OCI-LY3 (cell line): Measurements from ENCODE around the gene POU6F2.

Experiments
- H2AFZ ChIP-seq: fragments of 200-600, 300-600 bp; shearing (Covaris generic); 2 replicates; pipeline ENCODE4 v1.6.0; 2014; ENCODE audit warnings: antibody characterized with exemption, low read depth, low read length
- H3K27ac ChIP-seq: fragments of 200-600, 300-600 bp; sonication (generic); 2 replicates; pipeline ENCODE4 v1.5.1; 2014; ENCODE audit warnings: mild to moderate bottlenecking, low read length, moderate library complexity, mixed read lengths
- H3K27me3 ChIP-seq: fragments of 200-600, 300-600 bp; sonication (generic); 2 replicates; pipeline ENCODE4 v1.6.1; 2014; ENCODE audit warnings: low read depth, low read length, mixed read lengths
- H3K36me3 ChIP-seq: fragments of 200-600, 300-600 bp; sonication (generic); replicated peaks from 2 replicates; pipeline ENCODE3; 2014; ENCODE audit warnings: low read depth, low read length, mixed read lengths
- H3K4me1 ChIP-seq: fragments of 300-600, 200-600 bp; sonication (generic); 2 replicates; pipeline ENCODE4 v1.6.1; 2014; ENCODE audit warnings: low read length, mixed read lengths
- H3K4me2 ChIP-seq: fragments of 200-600, 300-600 bp; sonication (generic); 2 replicates; pipeline ENCODE4 v1.6.1; 2014; ENCODE audit warnings: low read length, mixed read lengths
- H3K4me3 ChIP-seq: fragments of 300-600, 200-600 bp; sonication (generic); 2 replicates; pipeline ENCODE4 v1.5.1; 2014; ENCODE audit warnings: antibody characterized with exemption, mild to moderate bottlenecking, low read length, moderate library complexity
- H3K79me2 ChIP-seq: fragments of 300-600, 200-600 bp; shearing (Covaris generic); 2 replicates; pipeline ENCODE4 v1.6.1; 2014; ENCODE audit warnings: mild to moderate bottlenecking, low read length, mixed read lengths
- H3K9ac ChIP-seq: fragments of 300-600, 200-600 bp; shearing (Covaris generic); 2 replicates; pipeline ENCODE4 v1.6.0; 2014; ENCODE audit warnings: mild to moderate bottlenecking, low read length, moderate library complexity
- H3K9me3 ChIP-seq: fragments of 200-600, 300-600 bp; shearing (Covaris generic); 2 replicates; pipeline ENCODE4 v1.6.1; 2014; ENCODE audit warnings: low read length, mixed read lengths; ENCODE audit not compliant: insufficient read depth
- H4K20me1 ChIP-seq: fragments of 200-600, 300-600 bp; sonication (generic); 2 replicates; pipeline ENCODE4 v1.6.1; 2016; ENCODE audit warnings: low read length, mixed read lengths; ENCODE audit not compliant: insufficient read depth
- EZH2phosphoT487 ChIP-seq: fragments of 200-600 bp; shearing (Covaris generic); IDR thresholded peaks from 2 replicates; pipeline ENCODE4 v1.6.1; 2018; ENCODE audit warnings: antibody characterized with exemption, mixed run types, low read depth
- TF ChIP-seq, protein P1 (sequence below): fragments of 200-600, 300-600 bp; sonication (generic); IDR thresholded peaks from 2 replicates; pipeline ENCODE4 v1.5.1; 2014; ENCODE audit warnings: antibody characterized with exemption, low read length, low read depth

The POU6F2 gene

GRCh38 chr7:38964921-38965320 lies 12.8 kb upstream of the POU6F2 start:
- no peaks in the 10 kb centered on the region for H4K20me1 ChIP-seq
- no peak overlapping the region for H3K9ac ChIP-seq
- no peaks in the 10 kb centered on the region for H3K27me3 ChIP-seq
- no peaks in the 10 kb centered on the region for H3K36me3 ChIP-seq
- no peaks in the 10 kb centered on the region for H3K9me3 ChIP-seq
- H3K4me3 ChIP-seq, result no peak overlapping the region
- no peaks in the 10 kb centered on the region for H3K79me2 ChIP-seq
- H3K4me2 ChIP-seq, result no peak overlapping the region
- no peaks in the 10 kb centered on the region for H3K4me1 ChIP-seq
- H2AFZ ChIP-seq, result no peak overlapping the region
- H3K27ac ChIP-seq, result no peak overlapping the region
- TF ChIP-seq, protein P1, sequence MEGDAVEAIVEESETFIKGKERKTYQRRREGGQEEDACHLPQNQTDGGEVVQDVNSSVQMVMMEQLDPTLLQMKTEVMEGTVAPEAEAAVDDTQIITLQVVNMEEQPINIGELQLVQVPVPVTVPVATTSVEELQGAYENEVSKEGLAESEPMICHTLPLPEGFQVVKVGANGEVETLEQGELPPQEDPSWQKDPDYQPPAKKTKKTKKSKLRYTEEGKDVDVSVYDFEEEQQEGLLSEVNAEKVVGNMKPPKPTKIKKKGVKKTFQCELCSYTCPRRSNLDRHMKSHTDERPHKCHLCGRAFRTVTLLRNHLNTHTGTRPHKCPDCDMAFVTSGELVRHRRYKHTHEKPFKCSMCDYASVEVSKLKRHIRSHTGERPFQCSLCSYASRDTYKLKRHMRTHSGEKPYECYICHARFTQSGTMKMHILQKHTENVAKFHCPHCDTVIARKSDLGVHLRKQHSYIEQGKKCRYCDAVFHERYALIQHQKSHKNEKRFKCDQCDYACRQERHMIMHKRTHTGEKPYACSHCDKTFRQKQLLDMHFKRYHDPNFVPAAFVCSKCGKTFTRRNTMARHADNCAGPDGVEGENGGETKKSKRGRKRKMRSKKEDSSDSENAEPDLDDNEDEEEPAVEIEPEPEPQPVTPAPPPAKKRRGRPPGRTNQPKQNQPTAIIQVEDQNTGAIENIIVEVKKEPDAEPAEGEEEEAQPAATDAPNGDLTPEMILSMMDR, result no peak
- no peak for TF ChIP-seq EZH2phosphoT487

DNA sequence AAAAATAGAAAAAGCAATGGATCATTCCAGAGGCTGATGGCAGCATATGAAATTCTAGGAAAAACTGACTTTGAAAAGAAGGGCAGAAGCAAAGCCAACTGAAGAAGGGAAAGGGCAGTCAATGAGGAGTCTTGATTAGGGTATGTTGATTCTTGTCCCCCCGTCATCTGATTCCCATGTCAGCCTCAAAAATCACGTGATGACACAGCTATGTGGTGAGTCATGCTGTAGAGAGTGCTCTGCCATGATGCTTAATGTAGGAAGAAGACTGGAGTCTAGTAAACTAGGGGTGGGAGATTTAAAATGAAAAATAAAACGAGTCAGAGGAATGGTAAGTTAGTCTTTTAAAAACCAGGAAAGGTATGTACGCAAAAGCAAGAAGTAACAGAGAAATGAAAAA lies 3.9 kb upstream of the POU6F2 start:
- Histone ChIP-seq H3K79me2 (no peaks in the 10 kb centered on the region), H3K4me2 (no peak overlapping the region), H3K36me3 (no peaks in the 10 kb centered on the region), H3K9ac (no peak overlapping the region), H3K4me3 (no peak overlapping the region), H2AFZ (no peak overlapping the region), H3K4me1 (no peaks in the 10 kb centered on the region), H4K20me1 (no peaks in the 10 kb centered on the region), H3K27me3 (peaks cover 8% of the 10 kb centered on the region; the same call in 1 of the 2 replicates), H3K27ac (no peak overlapping the region), H3K9me3 (no peaks in the 10 kb centered on the region)
- no peak for TF ChIP-seq EZH2phosphoT487
- TF ChIP-seq, protein P1, result no peak

DNA sequence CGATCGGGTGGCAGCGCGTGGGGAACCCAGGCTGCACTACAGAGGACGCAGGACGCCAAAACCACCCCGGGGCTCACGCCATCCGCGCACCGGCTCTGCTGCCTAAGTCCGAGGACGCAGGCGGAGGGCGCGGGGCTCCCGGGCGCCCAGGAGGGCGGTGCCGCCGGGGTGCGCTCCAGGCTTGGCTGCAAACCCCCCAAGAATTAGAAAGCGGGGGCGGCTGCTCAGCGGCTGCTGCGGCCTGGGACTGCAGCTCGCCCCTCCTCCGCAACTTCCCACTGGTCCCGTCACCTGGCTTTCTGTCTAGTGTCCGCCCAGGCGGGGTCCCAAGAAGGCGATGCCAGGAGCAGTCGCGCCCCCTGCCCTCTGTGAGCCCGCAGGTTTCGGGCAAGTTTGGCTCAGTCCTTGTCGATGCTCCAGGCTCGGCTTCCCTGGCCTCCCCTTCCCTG lies 1.7 kb upstream of the POU6F2 start:
- Histone ChIP-seq H2AFZ (no peak overlapping the region), H3K9me3 (no peaks in the 10 kb centered on the region), H3K9ac (no peak overlapping the region), H4K20me1 (no peaks in the 10 kb centered on the region), H3K27ac (no peak overlapping the region), H3K79me2 (no peaks in the 10 kb centered on the region), H3K4me3 (no peak overlapping the region), H3K36me3 (no peaks in the 10 kb centered on the region), H3K4me2 (no peak overlapping the region), H3K4me1 (no peaks in the 10 kb centered on the region), H3K27me3 (peaks cover 20% of the 10 kb centered on the region)
- TF ChIP-seq, protein P1, result no peak
- no peak for TF ChIP-seq EZH2phosphoT487

DNA sequence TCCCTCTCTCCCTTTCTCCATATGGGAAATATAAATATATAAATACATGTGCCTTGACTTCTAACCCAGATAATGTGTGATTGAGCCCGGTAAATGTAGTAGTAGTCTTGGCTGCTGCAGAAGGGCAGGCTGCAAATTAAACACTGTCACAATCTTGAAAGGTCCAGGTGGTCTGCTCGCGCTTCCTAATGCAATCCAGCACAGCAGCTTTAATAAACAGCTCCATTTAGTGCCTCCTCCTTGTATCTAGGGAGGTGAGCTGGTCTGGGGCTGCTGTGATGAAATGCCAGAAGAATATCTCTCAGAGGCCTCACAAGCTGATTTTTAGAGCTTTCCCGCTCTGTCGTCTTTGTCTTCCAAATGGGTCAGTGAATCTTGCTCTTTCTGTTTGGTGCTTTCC lies 782 bp downstream of the POU6F2 start:
- H3K9me3 ChIP-seq, result no peaks in the 10 kb centered on the region
- H3K79me2 ChIP-seq, result no peaks in the 10 kb centered on the region
- no peak overlapping the region for H3K9ac ChIP-seq
- H4K20me1 ChIP-seq, result no peaks in the 10 kb centered on the region
- peaks cover 29% of the 10 kb centered on the region for H3K27me3 ChIP-seq
- TF ChIP-seq, protein P1, result no peak
- TF ChIP-seq EZH2phosphoT487, result no peak
- no peak overlapping the region for H3K4me3 ChIP-seq
- no peak overlapping the region for H3K4me2 ChIP-seq
- no peaks in the 10 kb centered on the region for H3K4me1 ChIP-seq
- no peak overlapping the region for H2AFZ ChIP-seq
- no peak overlapping the region for H3K27ac ChIP-seq
- H3K36me3 ChIP-seq, result no peaks in the 10 kb centered on the region
